22Rv1 (cell line): ENCODE results near the gene COL2A1.

Source experiments
- CTCF ChIP-seq: fragments of 450-650 bp; IDR thresholded peaks from 2 replicates; pipeline ENCODE4 v1.5.1; 2017; ENCODE audit warnings: mild to moderate bottlenecking
- ZFX ChIP-seq: fragments of 450-650 bp; IDR thresholded peaks from 2 replicates; pipeline ENCODE4 v1.6.1; 2017; ENCODE audit warnings: antibody characterized with exemption, borderline replicate concordance

GRCh38 chr12:47977046-47977771, 27.1 kb downstream of the COL2A1 start:
- no peak for TF ChIP-seq CTCF
- no peak for TF ChIP-seq ZFX
